A204.1 (cell line): ENCODE results near the gene KIF21B.

Experiments used
- FAIRE-seq: peaks from 2 replicates; lab custom pipeline; 2012; peaks lifted over from hg19 to GRCh38; lab: Jason Lieb, UNC

KIF21B gene

DNA sequence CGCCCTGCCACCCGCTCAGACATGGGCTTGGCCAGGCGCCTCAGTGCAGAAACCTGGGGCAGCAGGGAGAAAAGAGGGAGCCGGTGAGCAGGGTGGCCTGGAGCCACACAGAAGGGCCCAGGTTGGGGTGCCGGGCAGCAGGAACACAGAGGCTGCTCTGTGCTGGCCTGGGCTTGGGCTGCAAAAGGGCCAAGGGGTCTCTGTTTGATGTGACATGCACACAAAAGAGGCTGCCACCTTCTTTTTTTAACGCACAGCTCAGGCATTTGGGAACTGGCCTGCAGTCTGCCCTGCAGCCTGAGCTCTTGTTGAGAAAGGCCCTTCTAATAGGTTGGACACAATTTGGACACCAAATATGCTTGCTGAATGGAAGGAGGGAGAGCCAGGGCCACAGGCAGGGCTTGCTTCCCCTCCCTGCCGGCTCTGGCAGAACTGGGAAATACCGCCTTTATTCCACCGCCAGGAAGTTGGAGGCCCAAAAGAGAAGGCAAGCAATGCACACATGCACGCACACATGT, 32.4 kb downstream of the KIF21B start:
- FAIRE-seq: no peak

DNA sequence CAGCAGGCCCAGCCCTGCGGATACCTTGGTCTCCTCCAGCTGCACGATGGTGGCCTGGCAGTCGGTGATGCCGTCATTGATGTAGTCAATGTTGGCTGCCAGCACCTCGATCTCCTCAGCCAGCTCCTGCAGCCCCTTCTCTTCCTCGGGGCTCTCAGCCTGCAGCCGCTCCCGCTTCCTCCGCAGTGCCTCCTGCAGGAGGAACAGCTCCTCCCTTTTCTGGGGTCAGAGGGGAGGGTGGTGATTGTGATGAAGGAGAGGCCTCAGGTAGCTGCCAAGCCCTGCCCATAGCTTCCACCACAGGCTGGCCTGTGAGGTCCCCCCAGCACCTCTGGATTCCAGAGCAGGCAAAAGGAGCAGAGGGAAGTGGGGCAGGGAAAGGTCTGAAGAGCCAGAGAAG, 33.4 kb downstream of the KIF21B start:
- FAIRE-seq: no peak

DNA sequence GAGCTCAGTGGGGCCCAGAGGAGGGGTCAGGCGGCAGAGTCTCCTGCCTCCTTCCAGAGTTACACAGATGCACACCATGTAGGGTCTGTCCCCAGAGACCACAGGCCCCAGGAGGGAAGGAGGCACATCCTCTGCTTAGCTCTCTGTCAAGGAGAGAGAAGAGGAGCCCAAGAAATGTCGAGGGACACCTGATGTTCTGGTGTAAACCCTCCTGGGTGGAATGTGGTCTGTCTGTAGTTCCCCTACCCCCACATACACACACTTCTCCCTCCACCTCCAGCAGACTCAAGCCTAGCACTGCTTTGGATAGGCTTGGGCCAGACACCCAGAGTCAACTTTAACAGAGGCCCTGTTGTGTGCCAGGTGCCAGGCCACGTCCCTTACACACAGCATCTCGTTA, 34.2 kb downstream of the KIF21B start:
- no peak for FAIRE-seq

DNA sequence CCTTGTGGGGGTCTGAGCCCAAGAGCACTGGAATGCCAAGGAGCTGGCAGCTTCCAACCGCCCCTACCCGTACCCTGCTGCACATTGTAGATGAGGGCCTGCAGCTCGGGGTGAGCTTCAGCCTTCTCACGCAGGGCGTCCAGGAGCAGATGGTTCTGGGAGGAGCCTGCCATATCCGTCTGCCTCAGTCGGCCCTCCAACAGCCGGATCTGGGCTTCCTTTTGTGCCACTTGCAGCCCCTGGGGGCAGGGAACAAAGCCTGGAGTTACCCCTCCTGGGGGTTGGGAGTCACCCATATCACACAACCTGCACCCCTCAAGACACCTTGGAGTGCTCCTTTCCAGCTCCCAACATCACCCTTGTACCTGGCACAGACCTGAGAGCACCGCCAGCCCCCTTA, 34.8 kb downstream of the KIF21B start:
- no peak for FAIRE-seq

DNA sequence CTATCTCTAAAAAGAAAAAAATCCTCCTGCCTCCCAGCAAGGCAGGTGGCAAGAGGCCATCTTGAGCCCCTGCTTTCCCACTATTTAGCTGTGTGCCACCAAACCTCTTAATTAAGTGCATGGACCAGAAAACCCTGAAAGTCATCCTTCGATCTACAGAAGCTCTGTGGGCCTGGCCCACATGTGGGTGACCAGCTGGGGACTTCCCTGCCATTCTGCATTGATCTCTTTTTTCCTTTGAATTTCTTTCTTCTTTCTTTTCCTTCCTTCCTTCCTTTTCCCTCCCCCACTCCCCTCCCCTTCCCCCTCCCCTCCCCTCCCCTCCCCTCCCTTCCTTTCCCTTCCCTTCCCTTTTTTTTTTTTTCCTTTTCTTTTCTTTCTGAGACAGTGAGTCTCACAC, 38.0 kb downstream of the KIF21B start:
- no peak for FAIRE-seq

DNA sequence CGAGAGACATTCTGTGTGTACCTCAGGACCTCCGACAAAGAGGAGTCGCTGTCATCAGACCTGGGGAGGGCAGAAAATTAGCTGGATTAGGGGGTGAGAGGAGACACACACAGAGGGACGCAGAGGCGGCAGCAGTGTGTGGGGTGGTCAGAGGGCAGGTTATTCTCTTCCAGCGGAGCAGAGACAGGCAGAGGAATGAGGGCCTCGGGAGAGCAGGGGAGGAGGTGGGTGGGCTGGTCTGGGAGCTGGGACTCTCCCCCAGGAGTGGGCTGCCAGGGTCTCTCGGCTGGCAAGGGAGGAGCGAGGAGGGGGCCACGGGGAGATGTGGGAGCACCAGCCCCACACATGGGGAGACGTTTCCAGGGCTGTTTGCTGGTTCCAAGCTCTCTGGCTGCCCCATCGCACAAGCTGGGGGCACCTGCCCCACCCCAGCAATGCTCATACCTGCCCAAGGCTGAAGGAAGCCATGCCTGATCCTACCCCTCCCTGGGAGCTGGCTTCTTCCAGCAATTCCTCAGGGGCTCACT, 40.4 kb downstream of the KIF21B start:
- FAIRE-seq: no peak

DNA sequence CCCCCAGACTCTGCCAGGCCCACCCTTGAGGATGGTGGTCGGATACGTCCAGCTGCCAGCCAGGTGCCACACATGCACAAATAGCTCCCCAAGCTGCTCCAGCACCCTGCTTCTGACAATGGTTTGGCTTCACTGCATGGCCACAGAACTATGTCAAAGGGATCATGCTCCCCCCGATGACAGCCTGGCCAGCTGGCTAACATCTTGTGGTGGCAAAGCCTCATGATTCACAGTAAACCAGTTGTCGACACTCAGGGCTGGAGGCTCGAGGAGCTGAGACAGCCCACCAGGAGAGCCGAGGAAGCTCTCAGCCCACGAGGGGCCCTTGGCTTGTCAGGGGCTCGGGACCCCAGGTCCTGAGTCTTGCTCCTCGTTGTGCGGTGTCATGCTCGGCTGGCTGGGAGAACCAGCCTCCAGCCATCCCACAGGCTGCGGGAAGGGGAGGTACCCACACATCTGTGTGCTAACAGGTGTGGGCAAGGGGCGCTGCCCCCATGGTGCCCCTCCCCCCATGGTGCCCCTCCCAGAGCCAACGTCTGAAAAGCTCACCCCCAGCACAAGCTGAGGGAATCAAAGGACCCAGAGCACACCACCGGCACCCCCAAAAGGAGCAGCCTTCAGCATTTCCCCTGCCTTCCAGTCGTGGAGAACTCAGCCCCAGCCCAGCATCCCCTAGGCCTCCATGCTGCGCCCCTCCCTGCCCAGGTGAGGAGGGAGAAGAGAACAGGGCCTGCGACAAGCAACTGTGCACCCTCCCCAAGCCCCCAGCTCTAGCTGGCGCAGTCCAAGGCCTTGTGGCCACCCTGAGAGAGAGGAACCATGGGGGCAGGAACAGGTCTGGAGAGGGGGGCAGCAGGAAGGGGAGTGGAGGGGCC, 41.2 kb downstream of the KIF21B start:
- no peak for FAIRE-seq

DNA sequence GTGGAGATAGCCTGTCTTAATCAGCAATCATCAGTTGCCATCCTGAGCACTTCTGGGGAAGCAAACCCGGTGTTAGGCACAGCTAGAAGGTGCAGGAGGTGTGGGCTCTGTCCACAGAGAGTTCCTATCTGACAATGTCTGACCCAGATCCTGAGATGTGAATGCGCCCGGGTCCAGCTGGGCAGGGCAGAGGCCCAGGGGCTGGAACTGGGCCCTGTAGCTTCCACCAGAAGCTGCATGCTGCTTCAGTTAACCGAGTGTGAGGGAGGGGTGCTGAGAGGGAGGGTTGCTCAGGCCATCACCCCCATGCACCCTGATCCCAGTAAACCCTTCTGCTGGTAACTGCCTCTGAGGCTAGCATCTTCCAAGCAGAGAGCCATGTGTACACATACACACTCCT, 42.2 kb downstream of the KIF21B start:
- FAIRE-seq: no peak

DNA sequence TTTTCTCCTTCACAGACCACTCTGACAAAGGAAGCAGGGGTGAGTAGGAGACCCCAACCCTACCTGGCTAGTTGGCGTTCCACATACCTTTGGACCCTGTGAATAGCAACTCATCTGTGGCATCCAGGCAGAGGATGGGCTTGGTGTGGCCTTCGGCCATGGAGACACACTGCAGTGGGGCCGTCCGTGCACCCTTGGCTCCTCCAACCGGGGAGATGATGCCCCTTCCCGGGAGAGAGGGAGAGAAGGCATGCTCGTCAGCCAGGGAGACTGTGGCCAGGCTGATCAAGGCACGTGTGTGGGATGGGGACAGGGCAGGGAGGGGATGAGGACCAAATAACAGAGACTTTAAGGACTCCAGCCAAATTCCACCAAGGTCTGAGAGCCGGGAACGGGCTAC, 42.6 kb downstream of the KIF21B start:
- no peak for FAIRE-seq

DNA sequence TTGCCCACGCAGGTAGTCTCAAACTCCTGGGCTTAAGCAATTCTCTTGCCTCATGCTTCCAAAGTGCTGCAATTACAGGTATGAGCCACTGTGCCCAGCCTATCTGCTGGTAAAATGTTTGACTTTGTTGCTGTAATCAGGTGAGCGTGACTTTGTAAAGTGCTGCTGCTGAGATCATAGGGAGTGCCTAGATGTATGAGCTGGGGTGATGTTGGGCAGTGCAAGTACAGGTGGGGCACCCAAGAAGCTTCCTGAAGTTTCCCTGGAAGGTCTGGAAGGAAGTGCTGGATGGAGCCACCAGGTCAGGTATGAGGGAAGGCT, 43.1 kb downstream of the KIF21B start:
- no peak for FAIRE-seq

DNA sequence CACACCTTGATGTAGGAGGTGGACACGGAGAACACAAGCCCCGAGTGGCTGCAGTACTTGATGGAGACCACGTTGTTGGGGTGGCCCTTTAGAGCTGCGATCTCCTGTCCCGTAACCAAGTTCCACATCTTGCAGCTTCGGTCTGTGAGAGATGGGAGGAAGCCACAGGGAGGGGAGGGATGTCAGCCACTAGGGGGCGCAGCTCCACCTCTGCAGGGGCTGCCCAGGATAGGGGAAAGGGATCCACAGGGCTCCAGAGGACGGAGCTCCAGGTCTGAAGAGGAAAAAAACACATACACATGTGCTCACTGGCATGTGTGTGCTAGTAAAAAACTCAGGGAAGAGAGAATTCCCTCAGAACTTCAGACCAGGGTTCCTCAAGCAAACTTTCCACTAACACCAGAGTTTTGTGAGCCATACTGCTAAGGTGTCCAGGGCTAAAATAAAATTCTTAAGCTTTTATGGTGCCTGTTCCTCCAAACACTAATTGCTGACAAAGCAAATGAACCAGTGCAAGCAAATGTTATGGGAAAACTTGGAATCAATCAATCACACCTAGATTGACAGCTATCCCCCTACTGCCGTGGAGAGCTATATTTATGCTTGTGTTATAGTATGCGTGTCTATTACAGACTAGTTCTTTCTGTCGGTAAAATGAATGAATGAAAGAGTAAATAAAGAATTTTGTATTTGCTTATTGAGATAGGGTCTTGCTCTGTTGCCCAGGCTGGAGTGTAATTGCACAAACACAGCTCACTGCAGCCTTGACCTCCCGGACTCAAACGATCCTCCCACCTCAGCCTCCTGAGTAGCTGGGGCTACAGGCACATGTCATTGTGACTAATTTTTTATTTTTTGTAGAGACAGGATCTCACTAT, 43.7 kb downstream of the KIF21B start:
- no peak for FAIRE-seq

DNA sequence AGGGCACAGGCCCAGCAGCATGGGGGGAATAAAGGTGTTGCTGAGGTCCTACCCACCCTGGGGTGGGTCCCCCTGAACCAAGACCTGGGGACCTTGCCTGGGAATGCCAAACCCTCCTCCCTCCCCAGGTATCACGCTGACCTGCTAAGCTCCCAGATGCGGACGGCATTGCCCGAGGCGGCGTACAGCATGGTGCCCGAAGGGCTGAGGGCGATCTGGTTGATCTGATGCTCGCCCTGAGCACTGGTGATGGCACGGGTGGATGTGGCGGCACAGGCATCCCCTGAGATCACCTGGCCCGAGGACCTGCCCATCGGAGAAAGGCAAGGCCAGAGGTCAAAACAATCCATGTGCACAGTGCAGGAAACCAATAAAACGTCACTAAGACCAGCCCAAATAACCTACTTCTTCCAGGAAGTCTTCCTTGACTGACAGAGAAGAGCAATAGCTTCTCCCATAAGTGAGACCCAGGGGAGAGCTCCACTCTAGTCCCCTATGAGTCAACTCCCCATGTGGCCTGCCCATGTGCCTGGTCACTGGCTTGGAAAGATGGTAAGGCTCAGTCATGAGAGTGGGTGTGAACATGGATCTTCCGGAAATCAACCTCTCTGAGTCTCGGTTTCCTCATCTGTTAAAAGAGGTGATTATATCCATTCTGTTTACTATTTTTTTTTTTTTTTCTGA, 46.3 kb downstream of the KIF21B start:
- no peak for FAIRE-seq

DNA sequence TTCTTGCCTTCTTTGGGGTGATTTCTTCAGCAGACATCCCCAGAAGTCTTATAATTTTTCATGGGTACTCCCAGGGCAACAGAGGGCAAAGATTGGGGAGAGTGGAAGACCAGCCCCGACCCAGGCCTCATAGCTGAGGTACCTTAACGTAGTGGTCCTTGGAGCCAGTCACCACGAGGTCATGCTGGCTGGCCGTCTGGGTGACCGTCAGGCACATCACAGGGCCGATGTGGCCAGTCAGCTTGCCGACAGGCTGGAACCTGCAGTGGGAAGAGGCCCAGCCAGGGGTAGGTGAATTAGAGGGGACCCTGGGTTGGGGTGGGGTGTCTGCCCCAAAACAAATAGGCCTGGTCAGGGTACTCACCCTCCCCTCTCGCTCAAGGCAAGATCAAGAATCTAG, 46.9 kb downstream of the KIF21B start:
- FAIRE-seq: no peak

DNA sequence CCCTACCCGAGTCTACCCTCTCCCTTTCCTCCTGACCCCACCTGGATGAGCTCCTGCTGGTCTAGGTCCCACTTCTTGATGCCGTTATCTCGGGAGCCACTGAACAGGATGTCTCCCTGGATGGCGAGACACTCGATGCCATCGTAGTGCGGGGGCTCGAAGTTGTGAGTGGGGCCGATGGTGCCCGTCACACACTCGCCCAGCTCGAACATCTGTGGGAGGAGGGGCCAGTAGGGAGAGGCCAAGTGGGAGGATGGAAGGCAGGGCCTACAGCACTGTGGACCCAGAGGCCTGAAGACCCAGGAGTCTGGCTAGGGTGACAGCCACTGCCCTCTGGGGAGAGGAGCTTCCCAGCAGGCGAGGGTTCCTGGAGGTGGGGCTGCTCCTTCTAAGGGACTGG, 48.1 kb downstream of the KIF21B start:
- no peak for FAIRE-seq

DNA sequence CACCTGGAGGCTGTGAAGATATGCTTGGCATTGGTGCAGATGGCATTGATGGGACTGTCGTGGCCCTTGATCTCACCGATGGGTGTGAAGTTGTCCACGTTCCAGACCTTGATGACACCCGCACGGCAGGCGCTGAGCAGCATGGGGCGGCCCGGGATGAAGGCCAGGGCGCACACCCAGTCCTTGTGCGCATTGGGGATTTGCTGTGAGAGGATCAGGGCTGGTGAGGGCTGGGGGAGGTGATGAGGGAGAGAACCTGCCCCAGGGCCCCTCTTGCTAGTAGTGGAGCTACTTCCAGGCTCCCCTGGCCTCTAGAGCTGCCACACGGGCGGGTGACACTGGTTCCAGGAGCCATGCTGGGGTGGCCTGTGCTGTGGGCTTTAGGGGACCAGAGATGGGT, 48.8 kb downstream of the KIF21B start:
- no peak for FAIRE-seq

DNA sequence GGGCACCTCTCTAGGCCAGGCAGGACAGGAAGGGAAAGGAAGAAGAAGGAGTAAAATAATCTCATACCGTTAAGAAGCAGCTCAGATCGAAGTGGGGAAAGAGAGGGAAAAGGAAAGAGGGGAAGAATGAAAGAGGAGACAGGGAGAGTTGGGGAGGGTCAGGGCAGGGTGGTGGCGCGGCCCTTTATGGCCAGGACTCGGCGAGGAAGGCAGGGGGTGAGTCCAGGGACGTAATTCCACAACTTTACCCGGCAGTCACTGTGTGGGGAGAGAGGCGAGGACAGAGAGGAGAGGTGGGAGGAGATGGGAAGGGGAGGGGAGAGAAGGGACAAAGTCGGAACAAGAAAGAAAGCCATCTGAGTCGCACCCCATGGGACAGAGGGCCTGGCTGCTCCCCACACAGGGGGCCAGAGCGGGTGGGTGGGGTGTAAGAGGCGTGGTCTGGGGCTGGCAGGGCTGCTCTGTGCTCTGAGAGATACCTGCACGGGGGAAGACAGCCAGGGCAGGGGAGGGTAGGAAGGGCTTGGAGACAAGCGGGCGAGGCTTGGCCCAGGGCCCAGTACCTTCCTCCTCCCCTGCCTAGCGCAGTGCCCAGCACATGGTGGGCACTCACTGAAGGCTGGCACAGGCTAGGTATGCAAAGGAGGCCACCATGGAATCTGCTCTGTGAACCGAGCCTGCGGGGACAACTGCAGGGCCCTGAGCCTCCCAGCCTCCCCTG, 49.4 kb downstream of the KIF21B start:
- FAIRE-seq: no peak

DNA sequence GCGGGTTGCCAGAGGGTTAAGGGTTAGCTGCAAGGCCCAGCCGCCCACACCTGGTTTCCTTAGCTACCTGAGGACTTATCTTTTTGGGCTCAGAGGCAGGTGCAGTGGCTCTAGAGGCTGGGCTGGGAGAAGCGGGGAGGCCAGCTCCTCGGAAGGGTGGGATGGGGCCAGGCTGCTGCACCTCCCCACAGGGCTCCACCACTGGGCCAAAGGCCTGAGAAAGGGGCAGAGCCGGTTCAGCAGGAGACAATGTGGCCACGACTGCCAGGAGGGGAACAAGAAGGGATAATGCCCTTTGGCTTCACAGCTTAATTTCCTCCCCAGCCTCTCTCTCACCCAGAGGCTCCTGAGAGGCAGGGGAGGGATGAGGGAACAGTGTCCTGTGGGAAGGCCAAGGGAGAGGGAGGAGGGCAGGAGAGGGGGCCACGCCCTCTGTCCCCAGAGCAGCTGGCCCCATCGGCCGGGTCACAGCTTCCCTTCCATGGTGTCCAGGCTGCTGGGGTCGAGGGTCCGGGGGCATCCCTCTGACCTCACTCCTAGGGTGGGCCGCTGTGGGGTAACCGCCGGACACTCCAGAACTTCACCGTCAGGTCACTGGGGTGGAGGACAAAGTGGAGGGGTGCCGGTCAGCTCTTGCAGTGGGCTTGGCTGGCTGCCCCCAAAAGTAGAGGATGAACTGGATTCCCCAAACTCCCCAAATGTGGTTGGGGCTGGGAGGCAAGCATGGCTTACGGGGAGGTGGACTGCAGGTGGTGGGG, 50.4 kb downstream of the KIF21B start:
- no peak for FAIRE-seq

DNA sequence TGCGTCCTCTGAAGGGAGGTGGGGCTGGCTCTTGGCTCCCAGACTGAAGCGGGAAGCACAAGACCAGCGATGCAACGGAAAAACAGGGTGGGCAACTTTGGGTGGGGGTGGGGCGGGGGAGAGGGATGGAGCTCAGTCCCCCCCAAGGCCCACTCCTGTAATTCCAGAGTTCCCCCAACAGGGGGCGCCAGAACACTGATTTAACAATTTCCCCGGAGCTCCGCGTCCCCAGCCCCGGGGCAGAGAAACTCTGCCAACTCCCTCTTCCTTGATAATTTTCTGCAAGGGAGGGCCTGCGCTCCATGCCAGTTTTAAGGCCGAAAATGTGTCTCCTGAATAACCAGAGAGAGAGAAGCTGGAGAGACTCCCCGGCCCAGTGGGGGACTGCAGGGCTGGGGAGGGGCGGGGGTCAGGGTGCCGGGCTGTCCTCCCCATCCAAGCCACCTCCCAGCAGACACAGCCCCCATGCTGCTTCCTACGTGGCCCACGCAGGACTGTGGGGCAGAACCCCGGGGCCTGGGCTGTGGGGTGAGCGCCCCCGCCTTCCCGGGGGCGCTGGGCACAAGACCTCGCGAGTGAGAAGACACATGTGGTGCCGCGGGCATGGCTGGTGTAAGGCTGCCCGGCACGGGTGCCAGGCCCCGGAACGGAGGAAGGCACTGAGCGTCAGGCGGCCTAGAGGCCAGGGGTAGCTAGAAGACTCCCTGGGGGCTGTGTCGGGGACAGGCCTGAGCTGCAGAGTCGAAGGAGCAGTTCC, 51.4 kb downstream of the KIF21B start:
- FAIRE-seq: no peak

DNA sequence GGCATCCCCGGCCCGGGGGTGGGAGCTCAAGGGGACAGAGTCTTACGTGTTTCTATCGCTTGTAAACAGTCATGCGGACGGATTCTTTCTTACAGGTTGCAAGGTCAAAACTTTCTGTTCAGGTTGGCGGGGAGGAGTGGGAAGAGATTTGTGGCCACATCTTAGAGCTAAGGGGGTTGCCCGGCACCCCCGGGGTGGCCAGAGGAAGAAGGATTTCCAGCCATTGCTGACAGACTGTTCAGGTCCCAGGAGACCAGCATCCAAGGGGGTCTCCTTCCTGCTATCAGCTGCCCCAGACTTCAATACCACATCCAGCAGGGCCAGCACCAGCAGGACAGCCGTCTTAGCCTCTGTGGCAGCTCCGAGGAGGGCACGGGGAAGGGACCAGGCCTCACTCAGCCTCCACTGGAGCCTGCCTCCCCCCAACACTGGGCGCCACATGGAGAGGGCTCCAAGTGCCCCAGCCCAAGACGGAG, 52.0 kb downstream of the KIF21B start:
- FAIRE-seq: no peak

DNA sequence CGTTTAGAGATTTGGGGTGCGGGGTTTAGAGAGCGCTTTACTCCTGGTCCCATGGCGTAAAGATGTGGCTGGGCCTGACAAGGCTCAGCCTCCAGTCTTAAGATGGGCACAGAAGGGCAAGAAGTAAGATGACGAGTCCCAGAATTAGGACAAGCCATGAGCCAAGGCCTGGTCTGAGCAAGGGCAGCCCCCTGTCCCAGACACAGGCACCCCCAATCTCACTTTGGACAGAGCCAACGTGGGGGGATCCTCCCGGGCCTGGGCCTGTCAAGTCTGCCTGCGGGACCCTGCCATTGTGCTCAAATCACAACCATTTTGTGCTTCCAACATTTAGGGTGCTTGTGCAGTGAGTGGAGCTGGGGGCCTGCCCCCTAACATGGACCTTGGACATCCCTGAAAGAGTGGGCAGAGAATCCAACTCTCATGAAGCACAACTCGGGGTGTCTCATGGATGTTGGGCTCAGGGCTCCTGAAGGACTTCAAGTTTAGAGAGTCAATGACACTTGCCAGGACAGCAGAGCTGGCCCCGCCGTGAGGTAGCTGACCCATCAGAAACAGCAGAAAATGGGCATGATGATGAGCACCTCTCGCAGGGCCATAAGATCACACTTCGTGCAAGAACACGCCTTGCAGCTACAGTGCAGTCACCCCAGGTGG, 52.6 kb downstream of the KIF21B start:
- FAIRE-seq: no peak
